ENCODE data around the gene ZSCAN5C. TPM values are rescaled to one million over a fixed set of nuclear protein-coding genes. Genes with fewer than 3 reads are reported as not detected.

The ZSCAN5C gene
- total and polyA plus RNA-seq, 2 donors (not counting 3 experiments of a cell fraction or from before 2014, with no cell fraction given), result not detected

GRCh38 chr19:56223481-56223880, 21.4 kb downstream of the ZSCAN5C start:
- CTCF ChIA-PET, result interaction anchor here (0.6 kb wide), 1 partner anchor 29 kb away, joined by 3 read pairs; no protein-coding TSS in a partner anchor
- intact Hi-C loops (cut with micrococcal nuclease), result no loop called here
- dilution Hi-C loops (cut with MboI; ENCODE audit: extremely low pct_ligation_motif_present, low sequenced_read_pairs), result no loop called here

More at GRCh38 chr19:56223481-56223880, 21.4 kb downstream of the ZSCAN5C start:
- Histone ChIP-seq H3K4me2 (ENCODE audit: insufficient read depth, low read length) (no peak overlapping the region), H3K4me3 (replicated peaks in 1 of 3; ENCODE audit: insufficient read depth in 1 of 3, low read depth in 1 of 3, low read length in 3 of 3) (no peak overlapping the region), H3K9me3 (replicated peaks; ENCODE audit: control insufficient read depth, insufficient read depth, low read length) (no peaks in the 10 kb centered on the region), H3K27me3 (ENCODE audit: control insufficient read depth in 2 of 2, insufficient read depth in 2 of 2, low read length in 2 of 2) (no peaks in the 10 kb centered on the region), H3K4me1 (ENCODE audit: control insufficient read depth, extremely low read depth, insufficient read depth, low read length) (no peaks in the 10 kb centered on the region), H2AFZ (ENCODE audit: low read depth, low read length) (no peak overlapping the region), H3K36me3 (ENCODE audit: control insufficient read depth in 2 of 2, extremely low read depth in 1 of 2, insufficient read depth in 2 of 2, low read length in 2 of 2) (no peaks in the 10 kb centered on the region), H3K79me2 (ENCODE audit: control insufficient read depth, insufficient read depth, low read length) (no peaks in the 10 kb centered on the region), H3K9ac (replicated peaks; ENCODE audit: extremely low read depth, insufficient read depth, low read length) (no peak overlapping the region), H3K9me1 (replicated peaks; ENCODE audit: control insufficient read depth, extremely low read depth, insufficient read depth, low read length) (no peaks in the 10 kb centered on the region), H3K27ac (ENCODE audit: insufficient read depth, low read depth, low read length) (no peak overlapping the region), H4K20me1 (replicated peaks; ENCODE audit: control insufficient read depth, extremely low read depth, insufficient read depth, low read length) (no peaks in the 10 kb centered on the region)
- no TSS peak for BruUV-seq (replicated peaks)
- TF ChIP-seq MAX (IDR thresholded peaks at IDR 0.05; ENCODE audit: insufficient read depth, insufficient read length) (no peak), POLR2AphosphoS5 (IDR thresholded peaks at IDR 0.05; ENCODE audit: insufficient read depth, low read depth, low read length) (no peak), CTCF (IDR thresholded peaks at IDR 0.05; ENCODE audit: extremely low read depth in 1 of 2, insufficient read depth in 1 of 2, low read depth in 1 of 2, low read length in 2 of 2) (no peak), FOS (IDR thresholded peaks at IDR 0.05; ENCODE audit: borderline replicate concordance, insufficient read depth, low read length) (no peak), GATA2 (IDR thresholded peaks at IDR 0.05; ENCODE audit: insufficient read depth, insufficient read length, low read depth, low read length) (no peak), JUN (IDR thresholded peaks at IDR 0.05; ENCODE audit: borderline replicate concordance, insufficient read depth, insufficient read length, low read depth) (no peak), MYC (IDR thresholded peaks at IDR 0.05; ENCODE audit: low read depth, low read length) (no peak), EZH2 (IDR thresholded peaks at IDR 0.05; ENCODE audit: borderline replicate concordance, low read depth, low read length, severe bottlenecking) (no peak), POLR2A (IDR thresholded peaks at IDR 0.05; ENCODE audit: low read depth, low read length) (no peak)
- DNase-seq (ENCODE audit: low read depth, low spot score) (no peak), FAIRE-seq (no peak)
- POLR2A ChIA-PET, result no interaction called here

Measured in endothelial cell of umbilical vein (primary cell).